GM23248 (cell line): ENCODE results near the gene PIK3R5.

Source experiments
- EZH2 ChIP-seq: fragments of 200-600 bp; sonication (generic); IDR thresholded peaks from 2 replicates; pipeline ENCODE4 v1.6.1; 2018; ENCODE audit warnings: antibody characterized with exemption, mild to moderate bottlenecking; ENCODE audit not compliant: insufficient read depth, poor library complexity, severe bottlenecking
- EZH2phosphoT487 ChIP-seq: fragments of 200-600 bp; sonication (generic); IDR thresholded peaks from 2 replicates; pipeline ENCODE4 v1.6.1; 2018; ENCODE audit warnings: antibody characterized with exemption, moderate library complexity, mild to moderate bottlenecking, low read depth; ENCODE audit not compliant: insufficient read depth

DNA sequence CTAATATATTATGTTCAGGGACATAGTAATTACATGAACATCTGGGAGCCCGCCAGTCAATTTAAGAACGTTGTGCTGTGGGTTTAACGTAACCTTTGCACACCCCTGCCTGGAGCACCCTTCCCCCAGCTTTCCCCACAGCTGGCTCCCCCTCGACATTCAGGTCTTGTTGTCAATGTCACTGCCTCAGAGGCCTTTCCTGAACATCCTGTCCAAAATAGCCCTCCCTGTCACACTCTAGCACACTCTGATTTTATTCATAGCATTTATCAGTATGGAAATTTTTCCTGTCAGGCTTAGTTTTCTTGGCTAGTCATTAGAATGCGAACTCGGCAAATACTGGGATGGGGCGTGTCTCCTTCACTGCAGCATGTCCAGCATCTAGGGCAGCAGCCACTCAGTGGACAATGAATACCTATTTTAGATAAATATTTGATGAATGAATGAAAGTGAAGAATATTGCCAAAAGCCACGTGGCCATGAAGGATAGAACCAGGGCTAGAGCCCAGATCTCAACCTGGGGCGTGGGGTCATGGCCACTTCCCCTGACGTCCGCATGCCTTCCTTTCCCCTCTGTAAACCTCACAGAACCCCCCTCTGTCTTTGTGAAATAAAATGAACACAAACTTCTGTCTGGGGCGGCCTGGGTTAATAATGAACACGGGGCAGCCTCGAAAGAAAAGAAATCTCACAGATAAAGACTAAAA lies 108.5 kb downstream of the PIK3R5 start:
- no peak for TF ChIP-seq EZH2
- TF ChIP-seq EZH2phosphoT487: no peak
